HCT116 (cell line): ENCODE data around the gene DCTN1. TPM values are rescaled to one million over a fixed set of nuclear protein-coding genes. Genes with fewer than 3 reads are reported as not detected.

Source experiments
- ATAC-seq: fragments of 200-7000 bp; cut with Tn5 transposase; 2 replicates; pipeline ENCODE4 v1.9.1; 2020; ENCODE audit warnings: mild to moderate bottlenecking, moderate library complexity
- BruUV-seq: library from RNA; stranded (reverse); fragments of 400-500 nt; replicated peaks from 2 replicates; lab custom pipeline; 2021; lab: Mats Ljungman, UMichigan
- CTCF ChIA-PET: fragments of 300-600 bp; sonication (Branson Sonifier 250); formaldehyde crosslinking; loops from one replicate; lab custom pipeline; 2021; ENCODE audit warnings: antibody characterized with exemption; lab: Charles Lee
- POLR2A ChIA-PET: fragments of 300-600, 350-600 bp; sonication (Branson Sonifier 250); formaldehyde crosslinking; loops from one replicate; lab custom pipeline; 2021; ENCODE audit warnings: antibody characterized with exemption; lab: Charles Lee
- RAD21 ChIA-PET, 2 experiments: fragments of 300-600 bp; sonication (Branson Sonifier 250); formaldehyde crosslinking; loops; one replicate each; lab custom pipeline; 2023; ENCODE audit warnings: low total read pairs in 2 of 2; ENCODE audit not compliant: uncharacterized antibody in 2 of 2, unreplicated experiment in 2 of 2, low non-redundant PET in 1 of 2; lab: Charles Lee
- DNase-seq: peaks from one replicate; pipeline ENCODE4 v3.0.0-alpha.2; 2010; ENCODE audit warnings: low read depth, low spot score
- H2AFZ ChIP-seq: fragments of 200-600 bp; shearing (Covaris generic), sonication (generic); 2 replicates; pipeline ENCODE4 v1.6.1; 2017; ENCODE audit warnings: low read depth, mixed run types, mixed read lengths, antibody characterized with exemption, low read length; ENCODE audit not compliant: poor library complexity, severe bottlenecking
- H3K27ac ChIP-seq: 2 replicates; pipeline ENCODE4 v1.5.1; 2012; ENCODE audit warnings: low read depth, low read length
- H3K27me3 ChIP-seq: fragments of 200-600 bp; sonication (generic); 2 replicates; pipeline ENCODE4 v1.6.1; 2016; ENCODE audit warnings: mixed run types, low read length, mixed read lengths; ENCODE audit not compliant: insufficient read depth
- H3K36me3 ChIP-seq, 2 experiments: fragments of 200-500 bp in 1 of 2; fragments of 200-600 bp in 1 of 2; sonication (Bioruptor generic) in 1 of 2; sonication (generic) in 1 of 2; 2 replicates each; pipeline versions ENCODE4 v1.5.1 to v1.6.1; 2014 to 2016; ENCODE audit warnings: low read length in 2 of 2, inconsistent platforms in 1 of 2, mixed read lengths in 1 of 2, mixed run types in 1 of 2; ENCODE audit not compliant: insufficient read depth in 2 of 2, control insufficient read depth in 1 of 2
- H3K4me1 ChIP-seq, 2 experiments: fragments of 200-600 bp in 1 of 2; sonication (generic) in 1 of 2; 2 replicates each; pipeline versions ENCODE4 v1.5.1 to v1.6.1; 2012 to 2017; ENCODE audit warnings: low read length in 2 of 2, inconsistent platforms in 1 of 2, mild to moderate bottlenecking in 1 of 2, mixed read lengths in 1 of 2, mixed run types in 1 of 2, moderate library complexity in 1 of 2; ENCODE audit not compliant: insufficient read depth in 2 of 2, control insufficient read depth in 1 of 2
- H3K4me2 ChIP-seq: fragments of 200-600 bp; sonication (generic); 2 replicates; pipeline ENCODE4 v1.6.1; 2017; ENCODE audit warnings: mixed run types, low read length, mixed read lengths
- H3K4me3 ChIP-seq, 2 experiments: fragments of 200-600 bp in 1 of 2; sonication (generic) in 1 of 2; replicated peaks in 1 of 2; 2 replicates each; pipeline ENCODE4 v1.5.1; 2011 to 2016; ENCODE audit warnings: low read length in 2 of 2, control low read depth in 1 of 2, low read depth in 1 of 2, mild to moderate bottlenecking in 1 of 2, mixed read lengths in 1 of 2, mixed run types in 1 of 2
- H3K79me2 ChIP-seq: fragments of 200-600 bp; sonication (generic); 2 replicates; pipeline ENCODE4 v1.6.1; 2017; ENCODE audit warnings: mild to moderate bottlenecking, mixed run types, low read length, moderate library complexity, mixed read lengths; ENCODE audit not compliant: insufficient read depth
- H3K9ac ChIP-seq: fragments of 200-600 bp; sonication (generic); 2 replicates; pipeline ENCODE4 v1.6.1; 2016; ENCODE audit warnings: low read length, mixed read lengths
- H3K9me2 ChIP-seq: fragments of 200-600 bp; sonication (generic), shearing (Covaris generic); 2 replicates; pipeline ENCODE4 v1.6.1; 2017; ENCODE audit warnings: mixed run types, mild to moderate bottlenecking, moderate library complexity; ENCODE audit not compliant: insufficient read depth
- H3K9me3 ChIP-seq, 2 experiments: fragments of 200-500 bp in 1 of 2; fragments of 200-600 bp in 1 of 2; sonication (Bioruptor generic) in 1 of 2; sonication (generic) in 1 of 2; 2 replicates each; pipeline ENCODE4 v1.6.1; 2014 to 2017; ENCODE audit warnings: low read length in 2 of 2, mixed read lengths in 2 of 2, inconsistent platforms in 1 of 2, low read depth in 1 of 2, mild to moderate bottlenecking in 1 of 2, mixed run types in 1 of 2, moderate library complexity in 1 of 2; ENCODE audit not compliant: control insufficient read depth in 1 of 2, insufficient read depth in 1 of 2
- H4K20me1 ChIP-seq: fragments of 200-600 bp; sonication (generic), shearing (Covaris generic); 2 replicates; pipeline ENCODE4 v1.6.1; 2017; ENCODE audit warnings: mixed run types, mild to moderate bottlenecking, moderate library complexity; ENCODE audit not compliant: insufficient read depth
- ATF3 ChIP-seq: IDR thresholded peaks from 2 replicates; pipeline ENCODE4 v1.6.1; 2012
- CEBPB ChIP-seq: IDR thresholded peaks from 2 replicates; pipeline ENCODE4 v1.6.1; 2012; ENCODE audit warnings: low read depth
- CTCF ChIP-seq, 3 experiments: fragments of 200-600 bp in 1 of 3; sonication (generic) in 1 of 3; IDR thresholded peaks in 2 of 3; conservative IDR thresholded peaks in 1 of 3; 2 replicates each; pipeline ENCODE4 v1.5.1; 2012 to 2017; ENCODE audit warnings: low read depth in 2 of 3, low read length in 2 of 3, antibody characterized with exemption in 1 of 3, borderline replicate concordance in 1 of 3, control low read depth in 1 of 3, mild to moderate bottlenecking in 1 of 3, mixed read lengths in 1 of 3, mixed run types in 1 of 3, moderate library complexity in 1 of 3; ENCODE audit not compliant: insufficient read depth in 1 of 3
- ELF1 ChIP-seq: IDR thresholded peaks from 2 replicates; pipeline ENCODE4 v1.6.1; 2012; ENCODE audit warnings: low read depth, borderline replicate concordance
- EZH2 ChIP-seq: fragments of 200-600 bp; sonication (generic); IDR thresholded peaks from 2 replicates; pipeline ENCODE4 v1.6.1; 2017; ENCODE audit warnings: antibody characterized with exemption, mixed run types
- EZH2phosphoT487 ChIP-seq: fragments of 200-600 bp; IDR thresholded peaks from 2 replicates; pipeline ENCODE4 v1.6.1; 2018; ENCODE audit warnings: antibody characterized with exemption, borderline replicate concordance
- FOSL1 ChIP-seq: IDR thresholded peaks from 2 replicates; pipeline ENCODE4 v1.6.1; 2012; ENCODE audit warnings: low read depth
- JUND ChIP-seq: IDR thresholded peaks from 2 replicates; pipeline ENCODE4 v1.6.1; 2012
- POLR2A ChIP-seq: IDR thresholded peaks from 2 replicates; pipeline ENCODE4 v1.7.0; 2011; ENCODE audit warnings: borderline replicate concordance; ENCODE audit not compliant: insufficient read depth, insufficient read length; ENCODE audit errors: extremely low read depth
- POLR2AphosphoS5 ChIP-seq: IDR thresholded peaks from 2 replicates; pipeline ENCODE4 v1.6.1; 2011; ENCODE audit warnings: mild to moderate bottlenecking, low read depth, low read length, moderate library complexity
- RAD21 ChIP-seq: IDR thresholded peaks from 2 replicates; pipeline ENCODE4 v1.6.1; 2012; ENCODE audit warnings: low read depth, mild to moderate bottlenecking
- REST ChIP-seq: IDR thresholded peaks from 2 replicates; pipeline ENCODE4 v1.6.1; 2012; ENCODE audit warnings: low read depth
- SIN3A ChIP-seq: IDR thresholded peaks from 2 replicates; pipeline ENCODE4 v1.6.1; 2012; ENCODE audit warnings: low read depth
- SP1 ChIP-seq: IDR thresholded peaks from 2 replicates; pipeline ENCODE4 v1.6.1; 2012; ENCODE audit warnings: low read depth
- SRF ChIP-seq: IDR thresholded peaks from 2 replicates; pipeline ENCODE4 v1.6.1; 2012; ENCODE audit warnings: low read depth
- ZBTB33 ChIP-seq: IDR thresholded peaks from 2 replicates; pipeline ENCODE4 v1.6.1; 2011; ENCODE audit warnings: mild to moderate bottlenecking, low read length, moderate library complexity; ENCODE audit not compliant: insufficient replicate concordance; ENCODE audit errors: extremely low read depth
- ZFX ChIP-seq: fragments of 450-650 bp; IDR thresholded peaks from 2 replicates; pipeline ENCODE4 v1.6.1; 2017
- ZNF274 ChIP-seq: fragments of 200-500 bp; sonication (Bioruptor generic); IDR thresholded peaks from 2 replicates; pipeline ENCODE4 v1.6.1; 2014; ENCODE audit warnings: mild to moderate bottlenecking, low read depth, low read length, inconsistent platforms
- intact Hi-C: fragments of 100-400 bp; cut with micrococcal nuclease; formaldehyde crosslinking; loops from 2 replicates; pipeline ENCODE4 v1.10.0; 2022
- total RNA-seq: library from RNA; stranded (reverse); gene quantifications from one replicate; pipeline ENCODE4 v1.2.1, GENCODE V29; 2021; ENCODE audit not compliant: unreplicated experiment

DCTN1 gene
- total RNA-seq, 1 experiment from 2014 or later: 129 TPM

- BruUV-seq: no TSS peak
- no peaks in the 10 kb centered on the region for H3K9me3 ChIP-seq
- TF ChIP-seq ZFX (no peak), EZH2phosphoT487 (no peak), SP1 (no peak), ZBTB33 (no peak), EZH2 (no peak), CEBPB (no peak), REST (no peak), ATF3 (no peak), SRF (no peak), RAD21 (no peak), POLR2A (no peak), ELF1 (no peak), ZNF274 (no peak), SIN3A (no peak), FOSL1 (no peak), CTCF (IDR thresholded peaks at IDR 0.05 in 2 of 3, conservative IDR thresholded peaks at IDR 0.05 in 1 of 3; ENCODE audit: borderline replicate concordance in 1 of 3, insufficient read depth in 1 of 3, low read depth in 2 of 3, low read length in 2 of 3) (no peak), JUND (no peak), POLR2AphosphoS5 (no peak)
- ATAC-seq (no peak), DNase-seq (no peak)
- no peaks in the 10 kb centered on the region for H3K27me3 ChIP-seq
- RAD21 ChIA-PET: no interaction called here
- no peaks in the 10 kb centered on the region for H3K9me2 ChIP-seq
- intact Hi-C loops: no loop called here
- no peak overlapping the region for H3K4me3 ChIP-seq
- H3K9ac ChIP-seq: no peak overlapping the region
- H2AFZ ChIP-seq: no peak overlapping the region
- H3K4me2 ChIP-seq: no peak overlapping the region
- CTCF ChIA-PET: interaction anchor here (1.6 kb wide), 1 partner anchor 8 kb away, joined by 8 read pairs; no protein-coding TSS in a partner anchor
- peaks cover 4 to 10% of the 10 kb centered on the region in 2 experiments; a peak in 3 of 4 replicates for H3K4me1 ChIP-seq
- peaks cover 57% of the 10 kb centered on the region for H3K79me2 ChIP-seq
- H3K36me3 ChIP-seq: no peaks in the 10 kb centered on the region; a peak in 1 of 4 replicates
- POLR2A ChIA-PET: no interaction called here
- no peak overlapping the region for H3K27ac ChIP-seq
- H4K20me1 ChIP-seq: no peaks in the 10 kb centered on the region
These were observed 3.1 kb upstream of the DCTN1 start for GRCh38 chr2:74383254-74383653.
